ENCODE results near the gene OXT. TPM values are rescaled to one million over a fixed set of nuclear protein-coding genes. Genes with fewer than 3 reads are reported as not detected.
A peak's percentile ranks its signal among the peaks of the same experiment; 100 is the strongest.
"Not testable (repeated sequence)": the region's sequence is repeated elsewhere in the genome, so short reads cannot be mapped to it uniquely, and the experiment has no call there.

Gene OXT
- total and polyA plus RNA-seq, 4 donors = 0.75 to 41.6 (median 4.3) TPM

GRCh38 chr20:3072530-3073250 lies 1.3 kb downstream of the OXT start (continued):
- TF ChIP-seq RXRA (IDR thresholded peaks at IDR 0.05) = no peak

GRCh38 chr20:3073251-3073643 lies 1.8 kb downstream of the OXT start:
- TF ChIP-seq RXRA (IDR thresholded peaks at IDR 0.05) = peak in 1 of 2 donors; percentile 24
- H3K36me3 ChIP-seq (ENCODE audit: control insufficient read depth in 4 of 4, insufficient read depth in 3 of 4, low read depth in 1 of 4, low read length in 3 of 4); H3K9ac ChIP-seq (ENCODE audit: low read depth in 1 of 2, low read length in 2 of 2); H3K27me3 ChIP-seq (ENCODE audit: control insufficient read depth in 4 of 4, insufficient read depth in 4 of 4, low read length in 3 of 4); DNase-seq (ENCODE audit: low spot score); H3K27ac ChIP-seq (ENCODE audit: low read depth in 1 of 2, low read length in 2 of 2); H3K9me3 ChIP-seq (ENCODE audit: control insufficient read depth in 4 of 4, low read length in 3 of 4); H3K4me3 ChIP-seq (ENCODE audit: low read depth in 1 of 3, low read length in 3 of 3): not testable (repeated sequence)
- WGBS = 76% methylated on average over 8 of the region's 8 CpGs
- peaks cover 7 to 34% (median 23%) of the 10 kb centered on the region in 4 donors for H3K4me1 ChIP-seq (ENCODE audit: control insufficient read depth in 4 of 4, insufficient read depth in 4 of 4, low read length in 3 of 4)

- Histone ChIP-seq H3K9me3 (ENCODE audit: control insufficient read depth in 4 of 4, low read length in 3 of 4) (no peaks in the 10 kb centered on the region), H3K27me3 (ENCODE audit: control insufficient read depth in 4 of 4, insufficient read depth in 4 of 4, low read length in 3 of 4) (peaks cover 0 to 3% (median 0%) of the 10 kb centered on the region in 4 donors), H3K4me1 (ENCODE audit: control insufficient read depth in 4 of 4, insufficient read depth in 4 of 4, low read length in 3 of 4) (peaks cover 4 to 22% (median 12%) of the 10 kb centered on the region in 4 donors), H3K9ac (ENCODE audit: low read depth in 1 of 2, low read length in 2 of 2) (no peak overlapping the region), H3K36me3 (ENCODE audit: control insufficient read depth in 4 of 4, insufficient read depth in 3 of 4, low read depth in 1 of 4, low read length in 3 of 4) (no peaks in the 10 kb centered on the region), H3K27ac (ENCODE audit: low read depth in 1 of 2, low read length in 2 of 2) (no peak overlapping the region), H3K4me3 (ENCODE audit: low read depth in 1 of 3, low read length in 3 of 3) (no peak overlapping the region)
- TF ChIP-seq HNF4G (IDR thresholded peaks at IDR 0.05) (no peak), RAD21 (IDR thresholded peaks at IDR 0.05) (no peak), GABPA (IDR thresholded peaks at IDR 0.05 in 1 of 2, conservative IDR thresholded peaks at IDR 0.05 in 1 of 2) (no peak), MAX (IDR thresholded peaks at IDR 0.05) (no peak), FOXA1 (IDR thresholded peaks at IDR 0.05) (no peak), RXRA (IDR thresholded peaks at IDR 0.05) (no peak), ZBTB33 (IDR thresholded peaks at IDR 0.05) (no peak), EGR1 (IDR thresholded peaks at IDR 0.05; ENCODE audit: low read depth in 2 of 2) (no peak), JUND (IDR thresholded peaks at IDR 0.05) (no peak), HNF4A (conservative IDR thresholded peaks at IDR 0.05) (no peak), SP1 (IDR thresholded peaks at IDR 0.05) (no peak), REST (IDR thresholded peaks at IDR 0.05) (no peak), FOXA2 (IDR thresholded peaks at IDR 0.05) (no peak)
- 75% methylated on average over 6 of the region's 6 CpGs for WGBS
- no peak for DNase-seq (ENCODE audit: low spot score)
Measured at GRCh38 chr20:3074812-3075211, 3.4 kb downstream of the OXT start.

GRCh38 chr20:3075315-3075714 lies 3.9 kb downstream of the OXT start:
- not testable (repeated sequence) for H3K36me3 ChIP-seq (ENCODE audit: control insufficient read depth in 4 of 4, insufficient read depth in 3 of 4, low read depth in 1 of 4, low read length in 3 of 4); H3K9me3 ChIP-seq (ENCODE audit: control insufficient read depth in 4 of 4, low read length in 3 of 4); H3K27me3 ChIP-seq (ENCODE audit: control insufficient read depth in 4 of 4, insufficient read depth in 4 of 4, low read length in 3 of 4); DNase-seq (ENCODE audit: low spot score); H3K9ac ChIP-seq (ENCODE audit: low read depth in 1 of 2, low read length in 2 of 2); H3K4me3 ChIP-seq (ENCODE audit: low read depth in 1 of 3, low read length in 3 of 3); H3K27ac ChIP-seq (ENCODE audit: low read depth in 1 of 2, low read length in 2 of 2)
- 80% methylated on average over 6 of the region's 6 CpGs for WGBS
- peaks cover 7 to 24% (median 13%) of the 10 kb centered on the region in 4 donors for H3K4me1 ChIP-seq (ENCODE audit: control insufficient read depth in 4 of 4, insufficient read depth in 4 of 4, low read length in 3 of 4)

Data from liver (tissue), 9 donors.